Neural cell (in vitro differentiated cells): ENCODE data around the gene TRIM37. TPM values are rescaled to one million over a fixed set of nuclear protein-coding genes. Genes with fewer than 3 reads are reported as not detected.

Experiments used
- H2AFZ ChIP-seq: fragments of 200-600, 300-800 bp; sonication (generic), shearing (Covaris generic); 2 replicates; pipeline ENCODE4 v1.6.0; 2014; ENCODE audit warnings: low read depth, mild to moderate bottlenecking, antibody characterized with exemption, low read length, moderate library complexity
- H3F3A ChIP-seq: fragments of 200-600 bp; shearing (Covaris generic); 2 replicates; pipeline ENCODE4 v1.6.1; 2016; ENCODE audit warnings: mild to moderate bottlenecking, moderate library complexity, mixed read lengths, antibody characterized with exemption, low read length; ENCODE audit not compliant: insufficient read depth, poor library complexity, severe bottlenecking
- H3K27ac ChIP-seq: fragments of 200-600, 300-800 bp; sonication (generic), shearing (Covaris generic); 2 replicates; pipeline ENCODE4 v1.5.1; 2014; ENCODE audit warnings: mild to moderate bottlenecking, low read length, moderate library complexity
- H3K27me3 ChIP-seq: fragments of 300-800, 200-600 bp; sonication (generic), shearing (Covaris generic); 2 replicates; pipeline ENCODE4 v1.6.0; 2014; ENCODE audit warnings: mild to moderate bottlenecking, low read depth, low read length, moderate library complexity; ENCODE audit not compliant: insufficient read depth
- H3K36me3 ChIP-seq: fragments of 300-800, 200-600 bp; sonication (generic), shearing (Covaris generic); 2 replicates; pipeline ENCODE4 v1.5.1; 2014; ENCODE audit warnings: mild to moderate bottlenecking, antibody characterized with exemption, low read length, moderate library complexity; ENCODE audit not compliant: insufficient read depth
- H3K4me2 ChIP-seq: fragments of 300-800, 200-600 bp; sonication (generic), shearing (Covaris generic); 2 replicates; pipeline ENCODE4 v1.6.0; 2014; ENCODE audit warnings: mild to moderate bottlenecking, low read length
- H3K4me3 ChIP-seq: fragments of 300-800, 200-600 bp; sonication (generic), shearing (Covaris generic); 2 replicates; pipeline ENCODE4 v1.5.1; 2014; ENCODE audit warnings: mild to moderate bottlenecking, low read length, moderate library complexity
- H3K79me2 ChIP-seq: fragments of 200-600 bp; shearing (Covaris generic); replicated peaks from 2 replicates; pipeline ENCODE4 v1.6.0; 2014; ENCODE audit warnings: mild to moderate bottlenecking, low read length, moderate library complexity; ENCODE audit not compliant: insufficient read depth
- H3K9ac ChIP-seq: fragments of 300-800, 200-600 bp; sonication (generic), shearing (Covaris generic); 2 replicates; pipeline ENCODE4 v1.6.1; 2016; ENCODE audit warnings: mild to moderate bottlenecking, low read length, mixed read lengths
- H3K9me2 ChIP-seq: fragments of 200-600 bp; shearing (Covaris generic); 2 replicates; pipeline ENCODE4 v1.6.1; 2016; ENCODE audit warnings: mild to moderate bottlenecking, low read length, mixed read lengths; ENCODE audit not compliant: insufficient read depth
- H3K9me3 ChIP-seq: fragments of 200-600, 300-800 bp; sonication (generic), shearing (Covaris generic); 2 replicates; pipeline ENCODE4 v1.6.1; 2016; ENCODE audit warnings: mild to moderate bottlenecking, mixed run types, low read length, moderate library complexity, mixed read lengths
- H4K20me1 ChIP-seq: fragments of 200-600 bp; shearing (Covaris generic); 2 replicates; pipeline ENCODE4 v1.6.1; 2016; ENCODE audit warnings: mild to moderate bottlenecking, mixed run types; ENCODE audit not compliant: insufficient read depth
- EP300 ChIP-seq: fragments of 450-650 bp; conservative IDR thresholded peaks from 2 replicates; pipeline ENCODE4 v1.6.1; 2014; ENCODE audit warnings: antibody characterized with exemption, mild to moderate bottlenecking, moderate library complexity; ENCODE audit not compliant: poor library complexity, severe bottlenecking
- EZH2 ChIP-seq: fragments of 200-600, 300-800 bp; shearing (Covaris generic), sonication (generic); IDR thresholded peaks from 2 replicates; pipeline ENCODE4 v1.6.1; 2014; ENCODE audit warnings: antibody characterized with exemption, low read length, borderline replicate concordance, mild to moderate bottlenecking; ENCODE audit not compliant: insufficient read depth, poor library complexity, severe bottlenecking
- MXI1 ChIP-seq: fragments of 450-650 bp; conservative IDR thresholded peaks from 2 replicates; pipeline ENCODE4 v1.6.1; 2014; ENCODE audit warnings: antibody characterized with exemption, mild to moderate bottlenecking; ENCODE audit not compliant: poor library complexity, severe bottlenecking
- POLR2AphosphoS5 ChIP-seq: IDR thresholded peaks from 2 replicates; pipeline ENCODE4 v1.6.1; 2012
- RAD21 ChIP-seq: fragments of 450-650 bp; conservative IDR thresholded peaks from 2 replicates; pipeline ENCODE4 v1.6.1; 2014; ENCODE audit warnings: antibody characterized with exemption, mild to moderate bottlenecking, moderate library complexity
- REST ChIP-seq: IDR thresholded peaks from 2 replicates; pipeline ENCODE4 v1.6.1; 2012; ENCODE audit warnings: borderline replicate concordance
- SMC3 ChIP-seq: fragments of 450-650 bp; conservative IDR thresholded peaks from 2 replicates; pipeline ENCODE4 v1.6.1; 2014; ENCODE audit warnings: antibody characterized with exemption, mild to moderate bottlenecking, moderate library complexity; ENCODE audit not compliant: poor library complexity
- TAF1 ChIP-seq: IDR thresholded peaks from 2 replicates; pipeline ENCODE4 v1.6.1; 2012; ENCODE audit warnings: low read depth
- polyA plus RNA-seq: library from polyadenylated mRNA; depleted of rRNA; stranded (reverse); fragments of >200 nt; gene quantifications from 2 replicates; pipeline ENCODE4 v1.2.3, GENCODE V29; 2014
- TF ChIP-seq, protein P1 (sequence below): fragments of 450-650 bp; IDR thresholded peaks from 2 replicates; pipeline ENCODE4 v1.5.1; 2014; ENCODE audit warnings: antibody characterized with exemption, mild to moderate bottlenecking, moderate library complexity; ENCODE audit not compliant: poor library complexity, severe bottlenecking

Gene TRIM37
- polyA plus RNA-seq, 1 donor from 2014 or later: 65.2 TPM

DNA sequence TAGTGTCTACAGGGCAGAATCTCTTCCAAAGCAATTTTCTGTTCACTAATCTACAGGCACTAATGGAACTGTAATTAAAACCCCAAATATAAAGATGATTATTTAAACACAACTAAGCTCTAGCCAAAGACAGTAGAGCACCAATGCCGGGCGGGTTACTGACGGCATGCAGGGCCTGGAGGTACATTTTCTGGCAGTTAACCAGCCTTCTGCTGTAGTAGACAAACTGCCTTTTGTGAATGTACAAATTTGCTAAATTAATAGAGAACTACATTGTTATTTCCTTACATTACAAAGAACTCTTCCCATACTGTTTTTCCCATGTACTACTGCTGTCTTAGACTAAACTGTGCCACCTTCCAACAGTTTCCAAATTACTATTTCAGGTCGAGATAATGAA lies 107.8 kb downstream of the TRIM37 start:
- no peak overlapping the region for H3K4me3 ChIP-seq
- no peak overlapping the region for H3K27ac ChIP-seq
- peaks cover 11% of the 10 kb centered on the region for H3K36me3 ChIP-seq
- no peaks in the 10 kb centered on the region for H3K79me2 ChIP-seq
- no peak overlapping the region for H3K4me2 ChIP-seq
- no peaks in the 10 kb centered on the region for H3K9me3 ChIP-seq
- no peaks in the 10 kb centered on the region for H3F3A ChIP-seq
- H3K27me3 ChIP-seq: no peaks in the 10 kb centered on the region
- H3K9ac ChIP-seq: no peak overlapping the region
- no peaks in the 10 kb centered on the region for H4K20me1 ChIP-seq
- no peaks in the 10 kb centered on the region for H3K9me2 ChIP-seq
- no peak for TF ChIP-seq EP300
- TF ChIP-seq SMC3: no peak
- TF ChIP-seq, protein P1, sequence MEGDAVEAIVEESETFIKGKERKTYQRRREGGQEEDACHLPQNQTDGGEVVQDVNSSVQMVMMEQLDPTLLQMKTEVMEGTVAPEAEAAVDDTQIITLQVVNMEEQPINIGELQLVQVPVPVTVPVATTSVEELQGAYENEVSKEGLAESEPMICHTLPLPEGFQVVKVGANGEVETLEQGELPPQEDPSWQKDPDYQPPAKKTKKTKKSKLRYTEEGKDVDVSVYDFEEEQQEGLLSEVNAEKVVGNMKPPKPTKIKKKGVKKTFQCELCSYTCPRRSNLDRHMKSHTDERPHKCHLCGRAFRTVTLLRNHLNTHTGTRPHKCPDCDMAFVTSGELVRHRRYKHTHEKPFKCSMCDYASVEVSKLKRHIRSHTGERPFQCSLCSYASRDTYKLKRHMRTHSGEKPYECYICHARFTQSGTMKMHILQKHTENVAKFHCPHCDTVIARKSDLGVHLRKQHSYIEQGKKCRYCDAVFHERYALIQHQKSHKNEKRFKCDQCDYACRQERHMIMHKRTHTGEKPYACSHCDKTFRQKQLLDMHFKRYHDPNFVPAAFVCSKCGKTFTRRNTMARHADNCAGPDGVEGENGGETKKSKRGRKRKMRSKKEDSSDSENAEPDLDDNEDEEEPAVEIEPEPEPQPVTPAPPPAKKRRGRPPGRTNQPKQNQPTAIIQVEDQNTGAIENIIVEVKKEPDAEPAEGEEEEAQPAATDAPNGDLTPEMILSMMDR: no peak
- no peak for TF ChIP-seq TAF1
- TF ChIP-seq RAD21: no peak
- TF ChIP-seq EZH2: no peak
- no peak for TF ChIP-seq MXI1
- no peak for TF ChIP-seq POLR2AphosphoS5
- TF ChIP-seq REST: no peak
- H2AFZ ChIP-seq: no peak overlapping the region

- H3K9me3 ChIP-seq: no peaks in the 10 kb centered on the region
- H3K36me3 ChIP-seq: peaks cover 11% of the 10 kb centered on the region
- no peak overlapping the region for H3K9ac ChIP-seq
- no peaks in the 10 kb centered on the region for H3K27me3 ChIP-seq
- H2AFZ ChIP-seq: no peak overlapping the region
- H3F3A ChIP-seq: no peaks in the 10 kb centered on the region
- H3K79me2 ChIP-seq: no peaks in the 10 kb centered on the region
- no peaks in the 10 kb centered on the region for H4K20me1 ChIP-seq
- TF ChIP-seq EP300 (no peak), MXI1 (no peak), REST (no peak), EZH2 (no peak), POLR2AphosphoS5 (no peak), TAF1 (no peak), RAD21 (no peak), SMC3 (no peak)
- TF ChIP-seq, protein P1: no peak
- H3K4me2 ChIP-seq: no peak overlapping the region
- no peak overlapping the region for H3K4me3 ChIP-seq
- no peaks in the 10 kb centered on the region for H3K9me2 ChIP-seq
- H3K27ac ChIP-seq: no peak overlapping the region
These were observed 108.7 kb downstream of the TRIM37 start for GRCh38 chr17:58997756-58998553.
